ENCODE measurements around the gene PBX1. TPM values are rescaled to one million over a fixed set of nuclear protein-coding genes. Genes with fewer than 3 reads are reported as not detected.

Gene PBX1
- total RNA-seq, 1 donor from 2014 or later, result 257 TPM

GRCh38 chr1:164692420-164692819, 133.4 kb downstream of the PBX1 start:
- no peak for DNase-seq (ENCODE audit: extremely low spot score, unreplicated experiment)
- no peak for TF ChIP-seq CTCF (conservative IDR thresholded peaks at IDR 0.05)
- H3K36me3 Mint-ChIP-seq, result peaks cover 16% of the 10 kb centered on the region
- H3K9me3 Mint-ChIP-seq, result no peaks in the 10 kb centered on the region
- no peaks in the 10 kb centered on the region for H3K27me3 Mint-ChIP-seq
- H3K4me1 Mint-ChIP-seq (ENCODE audit: unreplicated experiment), result peaks cover 27% of the 10 kb centered on the region
- H3K27ac Mint-ChIP-seq, result peak overlapping the region; percentile 41
- H3K4me3 Mint-ChIP-seq, result no peak overlapping the region

GRCh38 chr1:164693564-164694359, 134.8 kb downstream of the PBX1 start:
- TF ChIP-seq CTCF (conservative IDR thresholded peaks at IDR 0.05), result no peak

GRCh38 chr1:164694505-164694904, 135.5 kb downstream of the PBX1 start:
- Mint-ChIP-seq H3K27ac (no peak overlapping the region), H3K27me3 (no peaks in the 10 kb centered on the region), H3K4me1 (ENCODE audit: unreplicated experiment) (peaks cover 19% of the 10 kb centered on the region), H3K4me3 (no peak overlapping the region), H3K9me3 (no peaks in the 10 kb centered on the region), H3K36me3 (peaks cover 10% of the 10 kb centered on the region)
- no peak for TF ChIP-seq CTCF (conservative IDR thresholded peaks at IDR 0.05)
- no peak for DNase-seq (ENCODE audit: extremely low spot score, unreplicated experiment)

More at GRCh38 chr1:164693564-164694359, 134.8 kb downstream of the PBX1 start:
- Mint-ChIP-seq H3K9me3 (no peaks in the 10 kb centered on the region), H3K4me3 (no peak overlapping the region), H3K36me3 (peaks cover 9% of the 10 kb centered on the region), H3K27me3 (no peaks in the 10 kb centered on the region), H3K27ac (no peak overlapping the region), H3K4me1 (ENCODE audit: unreplicated experiment) (peaks cover 20% of the 10 kb centered on the region)
- DNase-seq (ENCODE audit: extremely low spot score, unreplicated experiment), result no peak

- no peak overlapping the region for H3K4me3 Mint-ChIP-seq
- TF ChIP-seq CTCF (conservative IDR thresholded peaks at IDR 0.05), result no peak
- H3K36me3 Mint-ChIP-seq, result peaks cover 19% of the 10 kb centered on the region
- H3K9me3 Mint-ChIP-seq, result no peaks in the 10 kb centered on the region
- DNase-seq (ENCODE audit: extremely low spot score, unreplicated experiment), result no peak
- H3K27ac Mint-ChIP-seq, result no peak overlapping the region
- H3K4me1 Mint-ChIP-seq (ENCODE audit: unreplicated experiment), result peaks cover 24% of the 10 kb centered on the region
- H3K27me3 Mint-ChIP-seq, result no peaks in the 10 kb centered on the region
Observed at GRCh38 chr1:164695956-164696665, 137.1 kb downstream of the PBX1 start.

GRCh38 chr1:164699815-164700491, 141.0 kb downstream of the PBX1 start:
- Mint-ChIP-seq H3K4me3 (peak overlapping the region; percentile 16), H3K4me1 (ENCODE audit: unreplicated experiment) (peaks cover 51% of the 10 kb centered on the region), H3K27me3 (no peaks in the 10 kb centered on the region), H3K9me3 (no peaks in the 10 kb centered on the region), H3K27ac (peak overlapping the region; percentile 73), H3K36me3 (peaks cover 23% of the 10 kb centered on the region)
- no peak for TF ChIP-seq CTCF (conservative IDR thresholded peaks at IDR 0.05)
- DNase-seq (ENCODE audit: extremely low spot score, unreplicated experiment), result no peak
